OCI-LY3 (cell line): ENCODE data around the gene TXN2.
"Not testable (repeated sequence)": the region's sequence is repeated elsewhere in the genome, so short reads cannot be mapped to it uniquely, and the experiment has no call there.

Experiments used
- CTCF ChIP-seq: fragments of 200-600, 300-600 bp; sonication (generic); IDR thresholded peaks from 2 replicates; pipeline ENCODE4 v1.5.1; 2014; ENCODE audit warnings: antibody characterized with exemption, low read length, low read depth
- EZH2phosphoT487 ChIP-seq: fragments of 200-600 bp; shearing (Covaris generic); IDR thresholded peaks from 2 replicates; pipeline ENCODE4 v1.6.1; 2018; ENCODE audit warnings: antibody characterized with exemption, mixed run types, low read depth

GRCh38 chr22:36424466-36424865 is 57.0 kb downstream of the TXN2 start:
- not testable (repeated sequence) for TF ChIP-seq EZH2phosphoT487, CTCF
